Neuronal stem cell (in vitro differentiated cells): ENCODE results near the gene GAB1.

Experiments
- DNase-seq: peaks from one replicate; pipeline ENCODE4 v3.0.0-alpha.2; 2013; ENCODE audit warnings: low spot score
- H2AFZ ChIP-seq: one replicate; pipeline ENCODE4 v1.6.1; 2013; ENCODE audit warnings: mild to moderate bottlenecking, low read length, inconsistent platforms
- H2AK5ac ChIP-seq: 2 replicates; pipeline ENCODE4 v1.6.1; 2013; ENCODE audit warnings: low read depth, mild to moderate bottlenecking, inconsistent platforms, low read length, moderate library complexity, mixed read lengths
- H2BK120ac ChIP-seq: 2 replicates; pipeline ENCODE4 v1.6.1; 2013; ENCODE audit warnings: low read depth, mild to moderate bottlenecking, inconsistent platforms, low read length, moderate library complexity, mixed read lengths
- H2BK12ac ChIP-seq: one replicate; pipeline ENCODE4 v1.6.1; 2013; ENCODE audit warnings: low read length, inconsistent platforms
- H2BK15ac ChIP-seq: 2 replicates; pipeline ENCODE4 v1.6.1; 2013; ENCODE audit warnings: mild to moderate bottlenecking, low read length, inconsistent platforms, mixed read lengths
- H2BK5ac ChIP-seq: one replicate; pipeline ENCODE4 v1.6.1; 2013; ENCODE audit warnings: inconsistent platforms, mild to moderate bottlenecking, low read length, moderate library complexity
- H3K14ac ChIP-seq: one replicate; pipeline ENCODE4 v1.6.1; 2013; ENCODE audit warnings: low read length, inconsistent platforms
- H3K18ac ChIP-seq: 2 replicates; pipeline ENCODE4 v1.6.1; 2013; ENCODE audit warnings: low read length, inconsistent platforms
- H3K23ac ChIP-seq: 2 replicates; pipeline ENCODE4 v1.6.1; 2013; ENCODE audit warnings: low read depth, mild to moderate bottlenecking, mixed read lengths, low read length, inconsistent platforms; ENCODE audit not compliant: poor library complexity
- H3K27ac ChIP-seq: replicated peaks from 3 replicates; pipeline ENCODE4 v1.5.1; 2013; ENCODE audit warnings: low read length, inconsistent platforms
- H3K27me3 ChIP-seq, 3 experiments: 2 replicates each; pipeline ENCODE4 v1.6.1; 2013; ENCODE audit warnings: low read length in 3 of 3, mild to moderate bottlenecking in 2 of 3, inconsistent platforms in 1 of 3, low read depth in 1 of 3, mixed read lengths in 1 of 3, moderate library complexity in 1 of 3; ENCODE audit not compliant: control insufficient read depth in 3 of 3, insufficient read depth in 3 of 3
- H3K36me3 ChIP-seq, 2 donors: replicated peaks in 1 of 2; 2 replicates each; pipeline ENCODE4 v1.6.1; 2013; ENCODE audit warnings: low read length in 2 of 2; ENCODE audit not compliant: control insufficient read depth in 2 of 2, insufficient read depth in 2 of 2
- H3K4ac ChIP-seq: 2 replicates; pipeline ENCODE4 v1.6.1; 2013; ENCODE audit warnings: inconsistent platforms, mild to moderate bottlenecking, low read length, moderate library complexity
- H3K4me1 ChIP-seq, 2 donors: 1 replicate in 1 of 2; 2 replicates in 1 of 2; pipeline ENCODE4 v1.6.1; 2013; ENCODE audit warnings: low read length in 2 of 2, low read depth in 1 of 2; ENCODE audit not compliant: control insufficient read depth in 2 of 2, insufficient read depth in 1 of 2
- H3K4me2 ChIP-seq: one replicate; pipeline ENCODE4 v1.6.1; 2013; ENCODE audit warnings: mild to moderate bottlenecking, low read length, inconsistent platforms; ENCODE audit not compliant: insufficient read depth, poor library complexity, severe bottlenecking
- H3K4me3 ChIP-seq, 2 donors: 2 replicates each; pipeline ENCODE4 v1.5.1; 2013; ENCODE audit warnings: low read length in 2 of 2, mild to moderate bottlenecking in 2 of 2, inconsistent platforms in 1 of 2, moderate library complexity in 1 of 2
- H3K79me1 ChIP-seq: one replicate; pipeline ENCODE4 v1.6.1; 2013; ENCODE audit warnings: low read depth, mild to moderate bottlenecking, inconsistent platforms, low read length, moderate library complexity
- H3K9ac ChIP-seq: one replicate; pipeline ENCODE4 v1.6.1; 2013; ENCODE audit warnings: mild to moderate bottlenecking, low read depth, low read length, inconsistent platforms; ENCODE audit not compliant: poor library complexity
- H3K9me3 ChIP-seq, 2 donors: replicated peaks in 1 of 2; 2 replicates each; pipeline versions ENCODE3 to v1.6.1; 2013; ENCODE audit warnings: low read length in 2 of 2, mild to moderate bottlenecking in 2 of 2, inconsistent platforms in 1 of 2, low read depth in 1 of 2, mixed read lengths in 1 of 2, moderate library complexity in 1 of 2; ENCODE audit not compliant: control insufficient read depth in 2 of 2, insufficient read depth in 1 of 2
- H4K8ac ChIP-seq: one replicate; pipeline ENCODE4 v1.6.1; 2013; ENCODE audit warnings: low read depth, mild to moderate bottlenecking, inconsistent platforms, low read length, moderate library complexity
- H4K91ac ChIP-seq: one replicate; pipeline ENCODE4 v1.6.1; 2013; ENCODE audit warnings: low read length, low read depth, mild to moderate bottlenecking, inconsistent platforms; ENCODE audit not compliant: poor library complexity
- WGBS, 2 donors: extraction: QIAGEN DNeasy Blood & Tissue Kit; methylation state at CpG; one replicate each; pipeline ENCODE4 v1.1.7; 2013; ENCODE audit warnings: missing lambda C conversion rate in 2 of 2, mixed read lengths in 1 of 2; ENCODE audit not compliant: insufficient read length in 2 of 2, insufficient replicate concordance in 1 of 2; ENCODE audit errors: extremely low coverage in 2 of 2; 5-methylcytosine and 5-hydroxymethylcytosine counted together

Gene GAB1

GRCh38 chr4:143313996-143314395, 22.7 kb upstream of the GAB1 start:
- H3K18ac ChIP-seq: no peak overlapping the region
- no peak overlapping the region for H2BK5ac ChIP-seq
- no peaks in the 10 kb centered on the region for H3K79me1 ChIP-seq
- no peak overlapping the region for H2BK120ac ChIP-seq
- H3K4me3 ChIP-seq: no peak overlapping the region
- no peak overlapping the region for H2BK12ac ChIP-seq
- H2AFZ ChIP-seq: no peak overlapping the region
- no peaks in the 10 kb centered on the region for H3K4me1 ChIP-seq
- H3K27me3 ChIP-seq: peaks cover 0 to 3% (median 0%) of the 10 kb centered on the region in 3 experiments
- DNase-seq: no peak
- no peak overlapping the region for H3K4me2 ChIP-seq
- H3K27ac ChIP-seq: no peak overlapping the region
- H4K91ac ChIP-seq: no peak overlapping the region
- H2BK15ac ChIP-seq: no peak overlapping the region
- H4K8ac ChIP-seq: no peak overlapping the region
- no peaks in the 10 kb centered on the region for H3K36me3 ChIP-seq
- H2AK5ac ChIP-seq: no peak overlapping the region
- no peaks in the 10 kb centered on the region for H3K9me3 ChIP-seq
- no peak overlapping the region for H3K14ac ChIP-seq
- H3K4ac ChIP-seq: no peak overlapping the region
- no peak overlapping the region for H3K9ac ChIP-seq
- H3K23ac ChIP-seq: no peak overlapping the region

- H3K4me2 ChIP-seq: no peak overlapping the region
Observed at GRCh38 chr4:143320113-143320512, 16.6 kb upstream of the GAB1 start.

GRCh38 chr4:143326735-143327134, 9.9 kb upstream of the GAB1 start:
- Histone ChIP-seq H2AK5ac (no peak overlapping the region), H4K8ac (no peak overlapping the region), H3K79me1 (no peaks in the 10 kb centered on the region), H3K4ac (no peak overlapping the region), H3K4me2 (no peak overlapping the region), H2AFZ (no peak overlapping the region), H3K4me1 (no peaks in the 10 kb centered on the region), H3K36me3 (no peaks in the 10 kb centered on the region), H4K91ac (no peak overlapping the region), H3K9me3 (no peaks in the 10 kb centered on the region), H2BK5ac (no peak overlapping the region), H3K27ac (no peak overlapping the region), H3K18ac (no peak overlapping the region), H3K23ac (no peak overlapping the region), H3K14ac (no peak overlapping the region), H2BK15ac (no peak overlapping the region), H3K27me3 (peaks cover 0 to 3% (median 0%) of the 10 kb centered on the region in 3 experiments), H2BK120ac (no peak overlapping the region), H3K9ac (no peak overlapping the region), H2BK12ac (no peak overlapping the region), H3K4me3 (no peak overlapping the region)
- WGBS, 2 donors: no CpG with 5 or more reads among the region's 4 CpGs
- no peak for DNase-seq

More at GRCh38 chr4:143320113-143320512, 16.6 kb upstream of the GAB1 start:
- Histone ChIP-seq H2BK5ac (no peak overlapping the region), H3K4ac (no peak overlapping the region), H2AK5ac (no peak overlapping the region), H3K36me3 (no peaks in the 10 kb centered on the region), H4K8ac (no peak overlapping the region), H3K23ac (no peak overlapping the region), H4K91ac (no peak overlapping the region), H3K18ac (no peak overlapping the region), H3K14ac (no peak overlapping the region), H3K79me1 (no peaks in the 10 kb centered on the region), H3K4me3 (no peak overlapping the region), H2BK15ac (no peak overlapping the region), H3K27ac (no peak overlapping the region), H2BK120ac (no peak overlapping the region), H2AFZ (no peak overlapping the region), H3K27me3 (no peaks in the 10 kb centered on the region), H3K4me1 (no peaks in the 10 kb centered on the region), H2BK12ac (no peak overlapping the region), H3K9ac (no peak overlapping the region), H3K9me3 (no peaks in the 10 kb centered on the region)
- WGBS, 2 donors: no CpG with 5 or more reads among the region's 1 CpG
- DNase-seq: no peak

GRCh38 chr4:143329985-143330384, 6.7 kb upstream of the GAB1 start:
- H3K23ac ChIP-seq: no peak overlapping the region
- no peak overlapping the region for H2BK15ac ChIP-seq
- no peak overlapping the region for H4K8ac ChIP-seq
- H2AK5ac ChIP-seq: no peak overlapping the region
- DNase-seq: no peak
- H2AFZ ChIP-seq: no peak overlapping the region
- H3K27ac ChIP-seq: no peak overlapping the region
- H3K14ac ChIP-seq: no peak overlapping the region
- H3K4ac ChIP-seq: no peak overlapping the region
- H3K18ac ChIP-seq: no peak overlapping the region
- H2BK120ac ChIP-seq: no peak overlapping the region
- no peaks in the 10 kb centered on the region for H3K4me1 ChIP-seq
- H3K9ac ChIP-seq: no peak overlapping the region
- peaks cover 0 to 3% (median 0%) of the 10 kb centered on the region in 3 experiments for H3K27me3 ChIP-seq
- H4K91ac ChIP-seq: no peak overlapping the region
- no CpG with 5 or more reads among the region's 6 CpGs for WGBS, 2 donors
- no peak overlapping the region for H3K4me3 ChIP-seq
- no peaks in the 10 kb centered on the region for H3K9me3 ChIP-seq
- H3K36me3 ChIP-seq: no peaks in the 10 kb centered on the region
- no peak overlapping the region for H2BK5ac ChIP-seq
- H3K4me2 ChIP-seq: no peak overlapping the region
- no peaks in the 10 kb centered on the region for H3K79me1 ChIP-seq
- H2BK12ac ChIP-seq: no peak overlapping the region
